VCaP (cell line): ENCODE measurements around the gene TLE5.

Source experiments
- H3K27ac ChIP-seq: fragments of 450-650 bp; 2 replicates; pipeline ENCODE4 v1.5.1; 2017
- TF ChIP-seq, protein P1 (sequence below): fragments of 450-650 bp; conservative IDR thresholded peaks from 2 replicates; pipeline ENCODE4 v1.5.1; 2017; ENCODE audit warnings: mild to moderate bottlenecking, moderate library complexity

TLE5 gene

DNA sequence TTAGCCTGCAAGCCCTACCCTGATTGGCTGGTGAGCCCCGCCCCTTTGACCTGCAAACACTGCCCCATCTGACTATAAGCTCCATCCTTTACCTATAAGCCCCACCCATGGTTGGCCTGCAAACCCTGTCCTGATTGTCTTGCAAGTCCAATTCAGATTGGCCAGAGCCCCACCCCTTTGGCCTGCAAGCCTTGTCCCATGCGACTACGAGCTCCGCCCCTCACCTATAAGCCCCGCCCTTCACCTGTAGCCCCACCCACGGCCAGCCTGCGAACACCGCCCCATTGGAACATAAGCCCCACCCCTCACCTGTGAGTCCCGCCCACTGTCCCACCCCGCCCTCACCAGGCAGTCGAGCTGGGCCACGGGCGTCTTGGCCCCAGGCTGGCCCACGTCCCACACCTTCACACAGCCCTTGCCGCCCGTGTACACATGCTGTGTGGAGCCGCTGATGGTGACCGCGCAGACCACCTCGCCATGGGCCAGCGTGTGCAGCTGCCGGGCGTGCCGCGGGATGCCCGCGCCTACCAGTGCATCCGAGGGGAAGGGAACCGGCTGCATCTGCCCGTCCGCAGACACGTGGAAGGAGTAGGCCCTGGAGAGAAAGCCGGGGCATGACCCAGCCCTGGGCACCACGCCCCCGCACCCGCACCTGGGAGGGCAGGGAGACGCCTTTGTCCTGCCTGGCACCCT, 56.1 kb downstream of the TLE5 start:
- TF ChIP-seq, protein P1, sequence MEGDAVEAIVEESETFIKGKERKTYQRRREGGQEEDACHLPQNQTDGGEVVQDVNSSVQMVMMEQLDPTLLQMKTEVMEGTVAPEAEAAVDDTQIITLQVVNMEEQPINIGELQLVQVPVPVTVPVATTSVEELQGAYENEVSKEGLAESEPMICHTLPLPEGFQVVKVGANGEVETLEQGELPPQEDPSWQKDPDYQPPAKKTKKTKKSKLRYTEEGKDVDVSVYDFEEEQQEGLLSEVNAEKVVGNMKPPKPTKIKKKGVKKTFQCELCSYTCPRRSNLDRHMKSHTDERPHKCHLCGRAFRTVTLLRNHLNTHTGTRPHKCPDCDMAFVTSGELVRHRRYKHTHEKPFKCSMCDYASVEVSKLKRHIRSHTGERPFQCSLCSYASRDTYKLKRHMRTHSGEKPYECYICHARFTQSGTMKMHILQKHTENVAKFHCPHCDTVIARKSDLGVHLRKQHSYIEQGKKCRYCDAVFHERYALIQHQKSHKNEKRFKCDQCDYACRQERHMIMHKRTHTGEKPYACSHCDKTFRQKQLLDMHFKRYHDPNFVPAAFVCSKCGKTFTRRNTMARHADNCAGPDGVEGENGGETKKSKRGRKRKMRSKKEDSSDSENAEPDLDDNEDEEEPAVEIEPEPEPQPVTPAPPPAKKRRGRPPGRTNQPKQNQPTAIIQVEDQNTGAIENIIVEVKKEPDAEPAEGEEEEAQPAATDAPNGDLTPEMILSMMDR, result no peak
- H3K27ac ChIP-seq, result no peak overlapping the region

DNA sequence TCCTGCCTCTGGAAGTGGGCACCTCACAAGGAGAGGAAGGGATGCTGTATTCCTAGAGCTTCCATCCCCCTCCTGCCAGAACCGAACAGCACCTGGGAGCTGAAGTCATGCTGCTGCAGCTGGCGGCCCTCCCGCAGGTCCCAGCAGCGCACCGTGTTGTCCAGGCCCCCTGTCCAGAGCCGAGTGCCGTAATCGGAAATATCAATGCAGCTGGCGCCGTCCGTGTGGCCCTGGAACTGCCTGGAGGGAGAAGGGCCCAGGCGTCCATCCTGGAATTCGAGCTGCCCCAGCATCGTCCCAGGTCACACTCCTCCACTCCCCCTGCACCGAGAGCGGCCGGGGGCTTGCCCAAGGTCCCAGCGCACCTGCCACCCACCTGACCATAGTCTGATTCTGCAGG, 57.0 kb downstream of the TLE5 start:
- TF ChIP-seq, protein P1, result no peak
- H3K27ac ChIP-seq, result no peak overlapping the region

DNA sequence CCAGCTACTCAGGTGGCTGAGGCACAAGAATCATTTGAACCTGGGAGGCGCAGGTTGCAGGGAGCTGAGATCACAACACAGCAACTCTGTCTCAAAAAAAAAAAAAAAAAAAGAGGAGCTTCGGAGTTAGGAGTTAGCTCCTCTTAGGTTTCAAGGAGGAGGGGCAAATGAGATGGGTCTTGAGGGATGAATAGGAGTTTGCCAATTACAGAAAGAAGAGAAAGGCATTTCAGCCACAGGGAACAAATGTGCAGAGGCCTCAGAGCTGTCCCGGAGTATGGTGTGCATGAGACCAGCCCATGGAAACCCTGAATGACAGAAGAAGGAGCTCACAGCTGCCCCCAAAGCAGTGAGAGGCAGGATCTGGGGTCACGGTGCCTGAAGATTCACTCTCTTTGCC, 57.8 kb downstream of the TLE5 start:
- TF ChIP-seq, protein P1, result no peak
- no peak overlapping the region for H3K27ac ChIP-seq

DNA sequence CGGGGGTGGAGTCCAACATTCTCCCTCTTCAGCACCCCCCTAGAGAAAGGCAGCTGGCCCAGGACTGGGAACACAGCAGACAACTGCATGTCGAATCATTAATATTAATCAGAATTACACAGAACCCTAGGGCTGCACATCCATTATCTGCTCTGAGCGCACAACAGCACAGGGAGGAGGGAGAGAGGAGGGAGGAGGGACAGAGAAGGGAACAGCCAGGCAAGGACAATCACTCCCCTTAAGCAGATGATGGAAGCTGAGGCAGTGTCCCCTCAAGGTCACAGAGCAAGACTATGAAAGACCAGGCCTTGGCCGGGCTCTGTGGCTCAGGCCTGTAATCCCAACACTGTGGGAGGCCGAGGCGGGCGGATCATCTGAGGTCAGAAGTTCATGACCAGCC, 59.2 kb downstream of the TLE5 start:
- no peak overlapping the region for H3K27ac ChIP-seq
- TF ChIP-seq, protein P1, result no peak
